Spleen (tissue), 11 donors: Measurements from ENCODE around the gene LRRC8D. TPM values are rescaled to one million over a fixed set of nuclear protein-coding genes. Genes with fewer than 3 reads are reported as not detected.

ENCODE experiments used
- DNase-seq: peaks from one replicate; pipeline ENCODE4 v3.0.0-alpha.2; 2020
- H3K27ac ChIP-seq, 8 donors: fragments of 200-600 bp; sonication (generic) in 7 of 8; 1 replicate in 4 of 8; 2 replicates in 4 of 8; pipeline versions ENCODE4 v1.5.0 to v1.8.0; 2016 to 2021; ENCODE audit warnings: inconsistent platforms in 4 of 8, mild to moderate bottlenecking in 4 of 8, moderate library complexity in 1 of 8
- H3K27me3 ChIP-seq, 7 donors: fragments of 200-600 bp; sonication (generic) in 6 of 7; replicated peaks in 1 of 7; 1 replicate in 4 of 7; 2 replicates in 3 of 7; pipeline versions ENCODE4 v1.5.0 to v1.8.0; 2016 to 2021; ENCODE audit warnings: inconsistent platforms in 3 of 7, mild to moderate bottlenecking in 1 of 7
- H3K36me3 ChIP-seq, 6 donors: fragments of 200-600 bp; sonication (generic) in 5 of 6; 1 replicate in 4 of 6; 2 replicates in 2 of 6; pipeline versions ENCODE4 v1.5.0 to v1.8.0; 2016 to 2021; ENCODE audit warnings: inconsistent platforms in 2 of 6
- H3K4me1 ChIP-seq, 6 donors: fragments of 200-600 bp; sonication (generic) in 5 of 6; 1 replicate in 3 of 6; 2 replicates in 3 of 6; pipeline versions ENCODE4 v1.5.0 to v1.8.0; 2016 to 2021; ENCODE audit warnings: inconsistent platforms in 3 of 6
- H3K4me3 ChIP-seq, 8 donors: fragments of 200-600 bp; sonication (generic) in 7 of 8; 1 replicate in 4 of 8; 2 replicates in 4 of 8; pipeline versions ENCODE4 v1.5.0 to v1.8.0; 2016 to 2021; ENCODE audit warnings: inconsistent platforms in 4 of 8, mild to moderate bottlenecking in 4 of 8, moderate library complexity in 2 of 8
- H3K9me3 ChIP-seq, 8 donors: fragments of 200-600 bp; sonication (generic) in 7 of 8; 1 replicate in 4 of 8; 2 replicates in 4 of 8; pipeline versions ENCODE4 v1.5.0 to v1.8.0; 2016 to 2021; ENCODE audit warnings: inconsistent platforms in 4 of 8
- CTCF ChIP-seq, 11 experiments: fragments of 200-600 bp in 7 of 11; fragments of 450-650 bp in 4 of 11; sonication (generic) in 4 of 11; IDR thresholded peaks in 8 of 11; conservative IDR thresholded peaks in 3 of 11; 1 replicate in 7 of 11; 2 replicates in 4 of 11; pipeline versions ENCODE4 v1.4.0 to v1.8.0; 2016 to 2021; ENCODE audit warnings: antibody characterized with exemption in 11 of 11, inconsistent platforms in 4 of 11, mild to moderate bottlenecking in 1 of 11
- POLR2A ChIP-seq, 3 donors: fragments of 450-650 bp; IDR thresholded peaks; one replicate each; pipeline ENCODE4 v1.5.1; 2017; ENCODE audit warnings: antibody characterized with exemption in 3 of 3, mild to moderate bottlenecking in 1 of 3
- POLR2AphosphoS5 ChIP-seq, 3 donors: sonication (generic); formaldehyde crosslinking; IDR thresholded peaks; one replicate each; pipeline ENCODE4 v1.5.1; 2017; ENCODE audit warnings: antibody characterized with exemption in 3 of 3
- WGBS, 5 donors: extraction: QIAGEN DNeasy Blood & Tissue Kit in 3 of 5; methylation state at CpG; one replicate each; pipeline versions ENCODE4 v1.1.5 to v1.1.7; 2013 to 2018; 5-methylcytosine and 5-hydroxymethylcytosine counted together
- intact Hi-C: fragments of 100-400 bp; cut with DNase I; formaldehyde crosslinking; loops from one replicate; pipeline ENCODE4 v1.15.0; 2023; ENCODE audit warnings: low total_unique reads
- polyA plus RNA-seq, 3 donors: library from polyadenylated mRNA; stranded (reverse); fragments of 200-250 nt; gene quantifications; one replicate each; pipeline ENCODE4 v1.2.1, GENCODE V29; 2013
- total RNA-seq, 7 donors: library from RNA; depleted of rRNA in 3 of 7; stranded (reverse); fragments of >200 nt in 3 of 7; fragmentation: NEBNext Ultra II Directional in 4 of 7; extraction: Animal tissue kit (Norgen Biotek cat#: 25700) in 4 of 7; gene quantifications; one replicate each; pipeline versions ENCODE4 v1.1.0 to v1.2.1, GENCODE V29; 2016 to 2021
- donor health status: healthy with polysubstance abuse.
- donor health status: DM: no; HTN: no; CAD: no; lungs with moderate emphysema.
- donor health status: DM: no; HTN: no; CAD: no.
- donor health status: Bipolar disorder and iron deficiency.
- donor health status: healthy.
- donor health status: DM: no; HTN: no; CAD: no.
- donor health status: DM: yes; HTN: yes; CAD: no.

Gene LRRC8D
- total and polyA plus RNA-seq, 10 donors = 12.8 to 42.0 (median 34.5) TPM

- no peaks in the 10 kb centered on the region for H3K27me3 ChIP-seq
- peaks cover 0 to 16% (median 0%) of the 10 kb centered on the region in 6 donors for H3K36me3 ChIP-seq
- H3K9me3 ChIP-seq = no peaks in the 10 kb centered on the region
- TF ChIP-seq CTCF (IDR thresholded peaks at IDR 0.05 in 8 of 11, conservative IDR thresholded peaks at IDR 0.05 in 3 of 11) (no peak), POLR2AphosphoS5 (IDR thresholded peaks at IDR 0.05) (no peak), POLR2A (IDR thresholded peaks at IDR 0.05) (no peak)
- no peak overlapping the region for H3K4me3 ChIP-seq
- no peak for DNase-seq
- H3K4me1 ChIP-seq = peaks cover 13 to 62% (median 38%) of the 10 kb centered on the region in 6 donors
- WGBS, 5 donors = 60 to 76% (median 64%) methylated on average over 6 of the region's 6 CpGs
- peak overlapping the region in 3 of 8 donors; percentile 10 to 95 (median 13) for H3K27ac ChIP-seq
- intact Hi-C loops = no loop called here
Observed at GRCh38 chr1:89823679-89824292, 3.0 kb downstream of the LRRC8D start.

- Histone ChIP-seq H3K36me3 (peaks cover 0 to 16% (median 0%) of the 10 kb centered on the region in 6 donors), H3K9me3 (no peaks in the 10 kb centered on the region), H3K4me1 (peaks cover 6 to 59% (median 24%) of the 10 kb centered on the region in 6 donors), H3K27me3 (no peaks in the 10 kb centered on the region), H3K4me3 (no peak overlapping the region), H3K27ac (no peak overlapping the region)
- no peak for TF ChIP-seq POLR2AphosphoS5 (IDR thresholded peaks at IDR 0.05)
- TF ChIP-seq CTCF (IDR thresholded peaks at IDR 0.05 in 8 of 11, conservative IDR thresholded peaks at IDR 0.05 in 3 of 11) = no peak
- no peak for TF ChIP-seq POLR2A (IDR thresholded peaks at IDR 0.05)
- DNase-seq = no peak
- intact Hi-C loops = no loop called here
- 33 to 67% (median 54%) methylated on average over 3 of the region's 3 CpGs for WGBS, 5 donors
Observed at GRCh38 chr1:89826594-89826993, 5.8 kb downstream of the LRRC8D start.

GRCh38 chr1:89827330-89827729 lies 6.5 kb downstream of the LRRC8D start:
- whole genome bisulfite sequencing, 5 donors = 92 to 98% (median 96%) methylated on average over 3 of the region's 3 CpGs
- TF ChIP-seq POLR2AphosphoS5 (IDR thresholded peaks at IDR 0.05) (no peak), POLR2A (IDR thresholded peaks at IDR 0.05) (no peak), CTCF (IDR thresholded peaks at IDR 0.05 in 8 of 11, conservative IDR thresholded peaks at IDR 0.05 in 3 of 11) (no peak)
- Histone ChIP-seq H3K27ac (no peak overlapping the region), H3K27me3 (no peaks in the 10 kb centered on the region), H3K4me1 (peaks cover 2 to 59% (median 24%) of the 10 kb centered on the region in 6 donors), H3K9me3 (no peaks in the 10 kb centered on the region), H3K36me3 (peaks cover 0 to 16% (median 0%) of the 10 kb centered on the region in 6 donors), H3K4me3 (no peak overlapping the region)
- no peak for DNase-seq
- intact Hi-C loops = no loop called here

GRCh38 chr1:89827902-89828301 lies 7.1 kb downstream of the LRRC8D start:
- DNase-seq = no peak
- WGBS, 5 donors = 94 to 100% (median 96%) methylated on average over 1 of the region's 1 CpG
- Histone ChIP-seq H3K4me3 (no peak overlapping the region), H3K4me1 (peaks cover 0 to 59% (median 24%) of the 10 kb centered on the region in 6 donors), H3K27ac (no peak overlapping the region), H3K9me3 (no peaks in the 10 kb centered on the region), H3K36me3 (peaks cover 0 to 16% (median 0%) of the 10 kb centered on the region in 6 donors), H3K27me3 (no peaks in the 10 kb centered on the region)
- no peak for TF ChIP-seq POLR2AphosphoS5 (IDR thresholded peaks at IDR 0.05)
- TF ChIP-seq CTCF (IDR thresholded peaks at IDR 0.05 in 8 of 11, conservative IDR thresholded peaks at IDR 0.05 in 3 of 11) = no peak
- TF ChIP-seq POLR2A (IDR thresholded peaks at IDR 0.05) = no peak
- intact Hi-C loops = no loop called here
